ENCODE data around the gene TBC1D16. TPM values are rescaled to one million over a fixed set of nuclear protein-coding genes. Genes with fewer than 3 reads are reported as not detected.

The TBC1D16 gene, protein sequence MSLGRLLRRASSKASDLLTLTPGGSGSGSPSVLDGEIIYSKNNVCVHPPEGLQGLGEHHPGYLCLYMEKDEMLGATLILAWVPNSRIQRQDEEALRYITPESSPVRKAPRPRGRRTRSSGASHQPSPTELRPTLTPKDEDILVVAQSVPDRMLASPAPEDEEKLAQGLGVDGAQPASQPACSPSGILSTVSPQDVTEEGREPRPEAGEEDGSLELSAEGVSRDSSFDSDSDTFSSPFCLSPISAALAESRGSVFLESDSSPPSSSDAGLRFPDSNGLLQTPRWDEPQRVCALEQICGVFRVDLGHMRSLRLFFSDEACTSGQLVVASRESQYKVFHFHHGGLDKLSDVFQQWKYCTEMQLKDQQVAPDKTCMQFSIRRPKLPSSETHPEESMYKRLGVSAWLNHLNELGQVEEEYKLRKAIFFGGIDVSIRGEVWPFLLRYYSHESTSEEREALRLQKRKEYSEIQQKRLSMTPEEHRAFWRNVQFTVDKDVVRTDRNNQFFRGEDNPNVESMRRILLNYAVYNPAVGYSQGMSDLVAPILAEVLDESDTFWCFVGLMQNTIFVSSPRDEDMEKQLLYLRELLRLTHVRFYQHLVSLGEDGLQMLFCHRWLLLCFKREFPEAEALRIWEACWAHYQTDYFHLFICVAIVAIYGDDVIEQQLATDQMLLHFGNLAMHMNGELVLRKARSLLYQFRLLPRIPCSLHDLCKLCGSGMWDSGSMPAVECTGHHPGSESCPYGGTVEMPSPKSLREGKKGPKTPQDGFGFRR
- total RNA-seq, result 33.4 and 35.5 TPM in 2 replicates
- polyA plus RNA-seq (2012), result 28.6 TPM

DNA sequence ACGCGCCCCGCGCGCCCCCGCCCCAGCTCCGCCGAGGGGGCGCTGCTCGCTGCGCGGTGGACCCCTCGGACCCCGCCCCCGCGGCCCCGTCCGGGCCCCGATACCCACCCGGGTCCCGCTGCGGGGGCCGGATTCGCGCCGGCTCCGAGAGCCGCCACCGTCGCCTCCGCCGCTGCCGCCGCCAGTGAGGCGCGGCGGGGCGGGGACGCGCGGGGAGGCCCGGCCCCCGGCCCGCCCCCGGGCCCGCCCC is at the start of gene TBC1D16:
Gene TBC1D16 (minus strand): TSS at position 186 of the 250 bp plus-strand sequence. CDS start 22,325 bp downstream, outside the sequence.
- DNase-seq (ENCODE audit: low read depth), result no peak

DNA sequence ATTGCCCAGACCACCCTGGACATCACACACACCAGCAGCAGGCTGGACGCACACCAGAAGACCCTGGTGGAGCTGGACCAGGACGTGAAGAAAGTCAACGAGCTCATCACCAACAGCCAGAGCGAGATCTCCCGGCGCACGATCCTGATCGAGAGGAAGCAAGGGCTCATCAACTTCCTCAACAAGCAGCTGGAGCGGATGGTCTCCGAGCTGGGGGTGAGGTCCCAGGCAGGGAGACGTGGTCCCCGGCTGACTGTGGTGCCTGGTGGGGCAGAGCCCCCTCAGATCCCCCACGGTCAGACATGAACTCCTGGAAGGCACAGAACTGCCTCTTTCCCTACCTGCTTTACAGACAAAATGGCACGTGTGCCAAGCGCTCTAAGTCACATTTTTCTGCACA is 49.1 kb upstream of the TBC1D16 start:
- no peak for DNase-seq (ENCODE audit: low read depth)

DNA sequence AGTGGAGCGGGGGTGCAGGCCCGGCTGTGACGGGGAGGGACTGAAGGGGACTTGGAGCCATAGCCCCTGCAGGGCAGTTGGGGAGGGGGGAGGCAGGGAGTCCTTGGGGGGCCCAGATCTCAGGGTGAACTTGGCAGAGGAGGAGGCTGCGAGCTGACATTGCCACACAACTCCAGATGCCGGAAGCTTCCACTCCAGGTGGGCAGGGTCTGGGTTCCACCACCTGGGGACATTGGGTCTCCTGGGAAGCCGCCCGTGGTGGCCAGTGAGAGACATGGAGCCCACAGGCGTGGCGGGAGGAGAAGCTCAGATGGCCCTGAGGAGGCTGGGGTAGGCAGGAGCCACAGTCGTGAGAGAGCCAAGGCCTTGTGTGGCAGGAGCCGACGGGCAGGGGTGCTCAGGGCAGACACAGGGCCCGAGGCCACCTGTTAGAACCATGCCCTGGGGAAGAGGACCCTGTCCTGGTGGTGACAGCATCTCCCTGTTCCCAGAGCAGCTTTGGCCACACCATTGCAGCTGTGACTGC is 47.5 kb upstream of the TBC1D16 start:
- no peak for DNase-seq (ENCODE audit: low read depth)

DNA sequence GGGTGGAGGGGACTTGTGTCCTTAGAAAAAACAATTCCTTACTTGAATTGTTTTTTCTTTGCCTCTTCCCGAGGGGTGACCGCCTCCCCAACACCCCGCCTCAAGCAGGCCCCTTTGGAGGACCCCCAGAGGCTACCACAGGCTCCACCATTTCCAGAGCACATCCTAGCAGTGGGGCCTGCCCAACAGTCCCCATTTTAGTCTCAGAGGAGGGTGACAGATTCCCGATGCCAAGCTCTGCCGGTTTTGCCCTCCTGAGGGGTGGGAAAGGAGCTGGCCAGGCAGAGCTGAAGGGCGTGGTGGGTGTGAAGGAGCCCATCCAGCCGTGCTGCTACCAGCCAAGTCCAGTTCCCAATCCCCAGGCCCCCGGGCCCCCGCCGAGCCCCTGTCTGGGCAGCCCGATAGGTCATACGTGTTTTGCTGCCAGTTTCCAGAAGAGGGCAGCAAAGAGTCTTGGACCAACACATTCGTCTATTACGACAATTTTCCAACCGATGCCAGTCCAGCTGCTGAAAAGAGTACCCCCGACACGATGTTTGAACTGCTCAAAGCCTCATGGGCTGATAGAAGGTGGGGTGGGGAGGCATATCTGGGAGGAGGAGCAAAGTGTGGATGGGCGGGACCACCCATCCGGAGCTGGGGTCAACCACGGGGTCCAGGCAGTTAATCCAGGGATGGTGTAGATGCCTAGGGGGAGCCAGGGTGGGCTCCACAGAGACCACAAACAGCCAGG is 46.9 kb upstream of the TBC1D16 start:
- DNase-seq (ENCODE audit: low read depth), result peak; percentile 77

DNA sequence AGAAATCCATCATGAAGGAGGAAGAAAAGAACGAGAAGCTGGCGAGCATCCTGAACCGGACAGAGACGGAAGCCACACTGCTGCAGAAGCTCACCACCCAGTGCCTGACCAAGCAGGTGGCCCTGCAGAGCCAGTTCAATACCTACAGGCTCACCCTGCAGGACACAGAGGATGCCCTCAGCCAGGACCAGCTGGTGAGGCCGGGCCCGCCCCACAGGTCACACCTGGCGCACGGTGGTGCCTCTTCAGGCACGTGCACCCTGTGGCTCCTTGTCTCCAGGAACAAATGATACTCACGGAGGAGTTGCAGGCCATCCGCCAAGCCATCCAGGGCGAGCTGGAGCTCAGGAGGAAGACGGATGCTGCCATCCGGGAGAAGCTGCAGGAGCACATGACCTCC is 45.9 kb upstream of the TBC1D16 start:
- no peak for DNase-seq (ENCODE audit: low read depth)

DNA sequence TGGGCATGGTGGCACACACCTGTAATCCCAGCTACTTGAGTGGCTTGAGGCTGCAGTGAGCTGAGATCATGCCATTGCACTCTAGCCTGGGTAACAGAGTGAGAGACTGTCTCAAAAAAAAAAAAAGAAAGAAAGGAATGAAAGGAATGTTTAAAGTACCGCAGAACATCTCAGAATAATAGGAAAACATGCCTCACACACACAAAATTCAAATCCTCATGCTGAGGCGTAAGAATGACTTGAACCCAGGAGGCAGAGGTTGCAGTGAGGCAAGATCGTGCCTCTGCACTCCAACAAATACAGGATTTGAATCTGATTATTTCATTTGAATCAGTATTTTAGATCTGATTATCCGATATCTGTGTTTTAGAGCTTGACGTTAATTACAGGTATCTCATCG is 44.4 kb upstream of the TBC1D16 start:
- DNase-seq (ENCODE audit: low read depth), result peak; percentile 6

DNA sequence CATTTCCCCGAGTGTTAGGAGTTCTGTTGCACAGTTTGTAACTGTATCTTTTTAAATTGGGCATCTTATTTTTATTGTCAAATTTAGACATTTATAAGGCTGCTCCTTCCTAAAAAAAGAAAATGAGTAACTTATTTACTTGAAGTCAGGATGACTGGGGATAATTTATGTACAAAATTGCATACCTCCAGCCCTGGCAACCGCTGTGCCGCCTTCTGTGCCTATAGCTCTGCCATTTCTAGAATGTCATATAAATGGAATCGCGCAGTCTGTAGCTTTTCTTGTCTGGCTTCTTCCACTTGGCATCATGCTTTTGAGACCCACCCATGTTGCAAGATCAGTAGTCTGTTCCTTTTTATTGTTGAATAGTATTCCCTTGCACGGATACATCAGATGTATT is 36.7 kb upstream of the TBC1D16 start:
- no peak for DNase-seq (ENCODE audit: low read depth)

DNA sequence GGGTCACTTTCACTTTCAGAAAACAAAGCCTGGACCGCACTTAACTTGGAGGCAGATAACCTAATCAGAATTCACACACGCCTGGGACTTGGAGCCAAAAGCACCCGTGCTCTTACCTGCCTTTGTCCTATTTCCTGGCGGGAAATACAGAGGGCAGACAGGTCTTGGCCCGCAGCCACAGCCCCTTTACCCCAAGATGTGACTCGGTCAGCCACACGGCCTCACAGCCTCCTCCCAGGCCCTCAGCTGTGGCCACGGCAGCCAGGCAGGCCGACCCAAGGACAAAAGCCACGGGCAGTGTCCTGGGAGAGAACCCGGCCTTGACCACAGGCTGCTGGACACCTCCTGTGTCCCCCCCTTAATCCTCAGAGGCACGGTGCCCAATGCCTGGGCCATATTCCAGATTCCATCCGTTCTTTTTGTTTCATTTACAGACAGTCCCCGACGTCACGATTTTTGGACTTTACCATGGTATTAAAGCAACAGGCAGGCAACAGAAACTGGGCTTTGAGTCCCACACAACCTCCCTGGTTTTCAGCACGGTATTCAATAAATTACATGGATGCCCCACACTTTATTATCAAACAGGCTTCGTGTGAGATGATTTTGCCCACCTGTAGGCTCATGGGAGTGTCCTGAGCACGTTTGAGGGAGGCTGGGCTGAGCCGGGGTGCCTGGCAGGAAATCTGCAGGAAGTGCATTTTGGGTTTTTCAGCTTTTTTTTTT is 35.6 kb upstream of the TBC1D16 start:
- peak; percentile 80 for DNase-seq (ENCODE audit: low read depth)

DNA sequence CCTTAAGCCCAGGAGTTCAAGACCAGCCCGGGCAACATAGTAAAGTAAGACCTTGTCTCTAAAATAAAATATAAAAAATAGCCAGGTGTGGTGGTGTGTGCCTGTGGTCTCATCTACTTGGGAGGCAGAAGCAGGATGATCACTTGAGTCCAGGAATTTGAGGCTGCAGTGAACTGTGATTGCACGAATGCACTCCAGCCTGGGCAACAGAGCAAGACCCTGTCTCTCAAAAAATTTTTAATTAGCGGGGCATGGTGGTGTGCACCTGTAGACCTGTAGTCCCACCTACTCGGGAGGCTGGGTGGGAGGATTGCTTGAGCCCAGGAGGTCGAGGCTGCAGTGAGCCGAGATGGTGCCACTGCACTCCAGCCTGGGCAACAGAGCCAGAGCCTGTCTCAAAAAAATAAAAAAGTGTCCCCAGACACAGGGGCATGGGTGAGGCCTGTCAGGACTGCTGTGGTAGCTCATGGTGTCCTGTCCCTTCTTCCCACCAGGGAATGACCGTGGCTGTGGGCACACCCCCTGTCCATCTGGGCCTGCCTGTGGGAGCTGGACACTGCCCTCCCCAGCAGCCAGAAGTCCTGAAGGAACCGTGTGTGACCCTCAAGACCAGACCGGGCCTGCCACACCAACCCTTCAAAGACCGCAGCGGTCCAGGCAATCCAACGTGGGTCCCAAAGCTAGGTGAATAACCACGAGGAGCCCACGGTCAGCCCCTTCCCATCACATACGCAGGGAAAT is 34.9 kb upstream of the TBC1D16 start:
- no peak for DNase-seq (ENCODE audit: low read depth)

DNA sequence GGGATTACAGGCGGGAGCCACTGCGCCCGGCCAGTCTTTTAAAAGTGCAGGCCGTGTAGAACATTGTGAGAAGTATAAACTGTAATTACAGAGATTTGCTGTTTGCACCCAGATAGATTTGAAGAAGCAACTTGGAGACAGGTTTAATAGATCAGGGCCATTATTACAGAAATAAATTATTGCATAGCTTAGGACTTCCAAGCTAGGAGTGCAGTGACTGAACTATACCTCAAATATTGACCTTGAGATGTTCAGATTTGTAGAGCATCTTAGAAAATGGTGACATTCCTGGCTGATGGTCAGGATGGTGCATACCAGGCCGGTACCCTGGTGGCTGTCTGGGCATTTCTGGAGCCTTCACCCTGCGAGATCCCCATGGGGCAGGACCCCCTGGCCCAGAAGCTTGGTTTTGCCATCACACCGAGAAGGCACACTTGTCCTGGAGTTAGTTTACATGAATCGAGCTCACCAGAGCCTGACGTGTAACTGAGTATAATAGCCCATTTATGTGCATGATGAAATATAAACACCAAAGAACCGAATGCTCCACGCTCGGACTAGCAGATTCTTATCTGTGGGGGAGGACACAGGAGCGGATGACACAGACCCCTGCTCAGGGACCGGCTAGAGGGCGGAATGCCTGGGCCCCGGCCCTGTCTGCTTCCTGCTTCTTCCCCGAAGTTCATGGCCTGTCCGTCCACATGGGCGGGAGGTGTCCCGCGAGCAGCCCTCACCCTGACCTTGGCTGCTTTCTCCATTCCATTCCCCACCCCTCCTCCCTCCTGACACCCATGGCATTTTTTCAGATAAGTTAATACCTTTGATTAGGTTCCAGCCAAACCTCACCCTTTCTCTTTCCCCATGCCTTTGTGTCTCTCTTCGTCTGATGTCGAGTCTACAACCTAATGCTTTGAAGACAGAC is 32.9 kb upstream of the TBC1D16 start:
- no peak for DNase-seq (ENCODE audit: low read depth)

DNA sequence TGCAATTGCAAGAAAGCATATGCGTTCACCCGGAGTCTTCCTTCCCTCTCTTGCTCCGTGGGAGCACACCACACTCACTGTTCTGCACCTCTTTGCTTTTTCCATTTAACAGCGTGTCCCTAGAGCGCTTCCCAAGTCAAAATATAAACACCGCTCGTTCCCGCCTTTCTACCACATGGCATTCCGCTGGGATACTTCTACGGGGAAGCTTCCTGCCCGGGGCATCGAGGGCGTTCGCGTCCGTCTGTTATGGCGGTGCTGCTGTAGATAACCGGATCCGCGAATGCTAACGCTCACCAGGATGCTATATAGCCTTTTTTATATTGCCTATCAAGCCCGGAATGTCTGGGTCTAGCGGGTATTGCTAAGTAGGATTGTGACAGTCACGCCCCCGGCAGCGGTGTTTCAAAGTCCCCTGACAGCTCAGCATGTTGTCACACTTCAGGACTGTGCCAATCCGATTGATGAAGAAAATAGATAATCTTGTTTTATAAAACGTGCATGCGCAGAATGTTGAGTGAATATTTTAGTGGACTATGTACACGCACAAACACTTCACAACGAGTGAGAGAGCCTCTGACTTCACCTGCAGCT is 31.8 kb upstream of the TBC1D16 start:
- no peak for DNase-seq (ENCODE audit: low read depth)

DNA sequence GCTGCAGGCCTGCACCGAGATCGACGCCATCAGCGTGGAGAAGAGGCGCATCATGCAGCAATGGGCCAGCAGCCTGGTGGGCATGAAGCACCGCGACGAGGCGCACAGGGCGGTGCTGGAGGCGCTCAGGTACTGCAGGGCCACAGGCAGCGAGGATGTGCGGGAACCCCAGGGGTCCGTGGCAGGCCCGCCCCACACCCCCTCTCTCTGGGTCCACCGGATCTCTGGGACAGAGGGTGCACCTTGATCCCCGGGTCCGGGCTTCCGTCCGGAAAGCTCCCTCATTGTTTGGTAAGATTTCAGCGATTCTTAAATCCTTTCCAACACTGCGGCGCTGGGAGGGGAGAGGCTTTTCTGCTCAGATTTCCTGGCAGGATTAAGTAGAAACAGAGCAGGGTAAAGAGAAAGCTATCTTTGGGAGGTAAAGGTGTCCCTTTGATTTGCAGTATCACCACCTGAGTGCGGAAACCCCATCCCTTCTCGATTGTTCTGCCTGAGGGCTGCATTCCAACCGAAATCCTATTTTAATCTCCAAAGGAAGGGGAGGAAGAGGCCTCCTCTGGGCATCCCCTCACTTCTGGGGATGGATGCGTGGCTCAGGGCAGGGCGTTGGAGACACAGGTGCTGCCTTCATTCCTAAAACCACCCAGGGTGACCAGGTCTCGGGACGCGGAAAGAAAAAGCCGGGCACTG is 30.0 kb upstream of the TBC1D16 start:
- no peak for DNase-seq (ENCODE audit: low read depth)

DNA sequence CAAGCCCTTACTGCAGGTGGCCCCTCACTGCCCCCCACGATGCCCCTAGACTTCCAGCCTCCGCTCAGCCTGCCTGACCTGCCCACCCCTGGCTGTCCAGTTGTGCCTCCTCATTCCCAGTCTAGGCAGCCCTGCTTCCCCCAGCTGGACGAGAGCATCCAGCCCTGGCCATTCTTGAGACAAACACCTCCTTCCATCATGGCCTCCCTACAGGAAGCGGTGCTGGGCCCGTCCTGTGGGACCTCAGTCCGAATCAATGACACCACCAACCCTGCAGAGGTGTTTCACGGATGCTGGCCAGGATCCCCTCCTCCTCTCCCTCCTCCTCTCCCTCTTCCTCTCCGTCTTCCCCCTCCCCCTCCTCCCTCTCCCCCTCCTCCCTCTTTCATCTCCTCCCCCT is 29.0 kb upstream of the TBC1D16 start:
- DNase-seq (ENCODE audit: low read depth), result no peak

DNA sequence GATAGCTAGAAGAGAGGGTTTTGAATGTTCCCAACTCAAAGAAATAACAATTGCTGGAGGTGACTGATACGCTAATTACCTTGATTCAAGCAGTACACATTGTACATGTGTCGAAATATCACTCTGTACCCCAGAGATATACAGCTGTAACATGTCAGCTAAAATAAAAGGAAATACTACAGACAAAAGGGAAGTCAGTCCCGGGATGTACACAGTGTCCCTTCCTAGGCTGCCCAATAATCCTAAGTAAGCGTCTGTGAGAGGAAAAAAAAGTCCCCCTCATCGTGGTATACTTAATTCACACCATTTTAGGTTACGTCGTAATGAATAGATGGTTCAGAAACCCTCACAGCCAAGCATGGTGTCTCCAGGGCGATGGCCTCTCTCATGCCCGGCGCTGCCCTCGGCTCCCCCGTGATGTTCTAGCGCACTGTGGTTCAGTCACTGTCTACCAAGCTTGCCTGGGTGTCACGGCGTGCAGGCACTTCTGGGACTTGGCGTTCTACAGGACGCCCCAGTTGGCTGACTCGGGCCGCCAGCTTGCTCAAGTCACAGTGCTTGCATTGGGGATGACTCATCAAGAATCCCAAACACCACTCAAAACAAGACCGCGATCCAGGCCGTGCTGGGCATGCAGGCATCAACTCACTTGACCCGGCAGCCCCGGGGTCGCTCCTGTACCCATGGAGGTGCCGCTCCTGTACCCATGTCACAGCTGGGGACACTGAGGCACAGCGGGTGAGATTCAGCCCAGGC is 28.3 kb upstream of the TBC1D16 start:
- peak; percentile 88 for DNase-seq (ENCODE audit: low read depth)

DNA sequence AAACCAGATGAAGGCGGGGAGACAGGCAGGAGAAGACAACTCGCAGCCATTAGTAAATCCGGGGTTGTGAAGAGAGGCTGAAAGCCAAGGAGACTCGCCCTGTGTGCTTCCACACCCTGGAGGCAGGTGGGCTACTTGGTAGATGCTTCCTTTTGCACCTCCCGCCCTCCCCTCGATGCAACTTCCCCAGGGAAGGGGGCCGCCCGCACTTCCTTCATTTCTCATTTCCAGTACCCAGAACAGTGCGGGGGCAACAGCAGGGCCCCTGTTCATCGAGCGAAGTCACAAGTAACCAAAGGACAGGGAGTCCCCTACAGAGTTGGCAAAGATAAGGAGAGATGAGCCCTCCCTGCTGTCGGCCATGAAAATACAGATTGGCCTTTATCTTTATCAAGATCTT is 25.7 kb upstream of the TBC1D16 start:
- DNase-seq (ENCODE audit: low read depth), result no peak

DNA sequence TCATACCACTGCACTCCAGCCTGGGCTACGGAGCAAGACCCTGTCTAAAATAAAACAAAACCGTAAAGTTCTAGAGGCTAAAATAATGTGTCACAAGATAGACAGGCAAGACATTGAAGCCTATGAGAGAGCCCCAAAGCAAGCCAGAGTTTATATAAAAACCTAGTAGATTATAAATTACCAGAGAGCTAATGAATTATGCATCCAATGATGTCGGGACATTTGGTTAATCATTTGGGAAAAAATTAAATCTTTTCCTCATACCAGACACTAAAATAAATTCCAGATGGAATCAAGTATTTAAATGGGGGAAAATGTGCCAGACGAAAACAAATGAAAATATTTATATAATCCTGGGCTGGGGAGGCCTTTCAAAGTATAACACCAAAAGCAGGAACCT is 25.0 kb upstream of the TBC1D16 start:
- DNase-seq (ENCODE audit: low read depth), result no peak

DNA sequence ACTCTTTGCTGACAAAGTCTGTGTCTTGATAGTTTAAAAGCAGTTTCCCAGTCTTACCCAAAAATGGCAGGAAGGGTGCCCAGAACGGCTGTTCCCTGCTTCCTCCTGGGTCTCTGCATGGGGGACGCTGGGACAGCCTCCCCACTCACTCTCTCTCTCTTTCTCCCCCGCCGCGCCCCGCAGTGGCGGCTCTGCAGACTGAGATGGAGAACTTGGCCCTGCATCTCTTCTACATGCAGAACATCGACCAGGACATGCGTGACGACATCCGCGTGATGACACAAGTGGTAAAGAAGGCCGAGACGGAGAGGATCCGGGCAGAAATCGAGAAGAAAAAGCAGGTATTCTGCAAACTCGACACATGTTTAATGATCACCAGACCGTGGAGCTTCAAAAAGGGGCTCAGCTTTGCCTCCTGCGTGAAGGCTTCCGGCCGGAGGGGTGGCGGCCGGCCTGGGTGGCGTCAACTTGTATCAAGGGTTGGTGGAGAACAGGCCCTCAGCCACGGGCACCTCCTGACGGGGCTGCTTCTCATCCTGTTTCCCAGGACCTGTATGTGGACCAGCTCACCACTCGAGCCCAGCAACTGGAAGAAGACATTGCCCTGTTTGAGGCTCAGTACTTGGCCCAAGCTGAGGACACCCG is 22.8 kb upstream of the TBC1D16 start:
- no peak for DNase-seq (ENCODE audit: low read depth)
